NOMO-1 treated with DMSO at 0.1 percent for 48 hours (cell line): ENCODE measurements around the gene EXT2.

Experiments used
- DNase-seq: peaks from one replicate; lab custom pipeline; 2025; ENCODE audit not compliant: unreplicated experiment; lab: John Stamatoyannopoulos, UW

Gene EXT2

GRCh38 chr11:44162004-44162403 lies 66.5 kb downstream of the EXT2 start:
- DNase-seq = no peak

DNA sequence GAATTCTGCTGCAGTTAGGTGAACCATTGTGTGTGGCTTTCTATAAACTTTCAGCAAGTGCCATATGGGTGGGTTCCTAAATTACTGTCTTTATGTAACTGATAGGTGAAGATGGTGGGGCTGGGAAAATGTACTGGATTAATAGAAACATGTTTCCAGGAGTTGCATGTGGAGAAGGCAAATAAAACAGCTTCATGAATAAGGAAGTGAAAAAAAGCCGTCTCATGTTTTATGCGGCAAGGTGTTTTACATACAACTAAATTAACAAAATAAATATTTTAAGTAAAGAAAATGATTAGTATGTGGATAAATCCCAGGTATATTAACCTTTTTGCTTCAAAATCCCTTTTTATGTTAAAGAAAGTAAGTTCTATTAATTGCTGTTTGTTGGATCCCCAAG lies 67.2 kb downstream of the EXT2 start:
- DNase-seq = no peak

DNA sequence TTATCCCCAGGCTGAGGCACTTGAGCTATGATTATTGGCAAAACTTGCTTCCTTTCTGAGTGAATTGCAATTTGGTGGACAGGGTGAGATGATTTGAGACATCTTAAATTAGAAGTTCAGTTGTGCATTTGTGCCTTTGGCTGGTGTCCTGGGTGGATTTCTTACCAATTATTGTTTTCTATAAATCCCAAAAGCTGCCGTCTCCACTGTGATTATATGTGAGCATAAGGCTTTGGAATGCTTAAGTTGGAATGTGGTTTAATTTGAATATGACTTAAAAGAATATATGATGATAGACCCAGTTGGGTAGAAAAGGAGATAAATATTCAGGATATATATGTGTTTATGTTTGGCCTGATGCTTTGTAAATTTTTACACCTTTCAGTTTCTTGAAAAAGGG lies 70.0 kb downstream of the EXT2 start:
- no peak for DNase-seq

DNA sequence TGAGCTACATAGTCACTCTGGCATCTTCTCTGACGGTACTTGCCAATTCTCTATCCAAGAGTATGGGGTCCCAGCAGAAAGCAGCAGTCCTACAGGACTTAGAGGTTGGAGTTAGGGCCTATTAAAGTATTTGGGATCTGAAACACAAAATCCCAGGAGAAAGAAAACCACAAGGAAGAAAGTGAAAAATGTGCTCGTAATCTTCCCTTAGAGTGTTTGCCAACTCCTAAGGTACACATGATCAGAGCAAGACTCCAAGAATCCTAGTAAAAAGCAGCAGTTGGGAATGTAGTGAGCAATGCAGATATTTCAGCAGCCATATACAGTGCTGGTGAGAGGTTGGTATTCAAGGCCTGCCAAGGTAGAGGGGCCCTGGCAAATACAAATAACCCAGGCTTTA lies 71.6 kb downstream of the EXT2 start:
- DNase-seq = no peak

GRCh38 chr11:44171518-44171917 lies 76.0 kb downstream of the EXT2 start:
- no peak for DNase-seq

DNA sequence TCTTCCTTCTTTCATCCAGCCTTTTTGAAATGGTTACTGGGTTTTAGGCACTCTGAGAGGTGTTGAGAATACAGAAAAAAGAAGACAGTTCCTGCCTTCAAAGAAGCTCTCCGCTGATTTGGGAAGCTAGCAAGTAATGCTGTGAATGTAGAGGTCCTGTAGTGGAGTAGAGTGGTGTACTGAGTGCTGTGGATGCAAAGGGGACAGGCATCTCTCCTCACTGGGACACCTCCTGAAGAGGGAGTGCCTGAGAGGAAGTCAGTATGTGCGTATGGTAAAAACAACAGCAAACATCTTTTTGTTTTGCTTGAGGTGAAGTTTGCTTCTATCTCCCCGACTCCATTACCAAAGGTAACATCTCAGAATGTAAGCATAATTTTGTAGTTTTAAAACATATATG lies 77.5 kb downstream of the EXT2 start:
- no peak for DNase-seq

DNA sequence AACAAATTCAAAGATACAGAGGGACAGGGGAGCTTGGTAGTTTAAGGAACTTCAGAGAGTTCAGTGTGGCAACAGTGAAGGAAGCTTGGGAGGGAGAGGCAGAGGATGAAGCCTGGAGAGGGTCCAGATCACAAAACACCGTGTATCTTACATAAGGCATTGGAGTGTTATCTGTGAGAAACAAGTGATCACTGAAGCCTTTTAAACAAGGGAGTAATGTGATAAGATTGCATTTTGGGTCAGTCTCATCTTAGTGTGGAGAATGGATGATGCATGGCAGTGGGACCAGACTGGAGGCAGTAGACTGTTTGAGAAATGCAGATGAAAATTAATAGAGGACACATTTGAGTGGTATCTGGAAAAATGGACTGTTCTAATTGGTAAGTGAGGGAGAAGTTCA lies 79.4 kb downstream of the EXT2 start:
- DNase-seq = no peak

GRCh38 chr11:44176546-44177213 lies 81.2 kb downstream of the EXT2 start:
- no peak for DNase-seq

DNA sequence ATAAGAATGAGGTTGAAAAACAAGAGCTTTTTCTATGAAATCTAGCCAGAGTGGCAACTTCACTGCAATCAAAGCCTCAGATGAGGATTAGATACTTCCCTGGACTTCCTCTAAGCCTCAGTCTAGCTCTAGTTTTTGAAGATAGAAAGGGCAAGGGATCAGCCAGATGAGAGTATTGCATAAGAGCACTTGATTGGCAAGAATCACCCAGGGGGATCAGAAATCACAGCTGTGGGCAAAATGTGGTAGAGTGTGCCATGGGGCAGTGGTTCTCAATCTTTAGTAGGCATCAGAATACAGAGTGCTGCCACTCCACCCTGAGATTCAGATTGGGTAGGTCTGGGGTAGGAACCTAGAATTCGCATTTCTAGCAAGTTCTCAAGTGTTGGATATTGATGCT lies 82.4 kb downstream of the EXT2 start:
- no peak for DNase-seq

DNA sequence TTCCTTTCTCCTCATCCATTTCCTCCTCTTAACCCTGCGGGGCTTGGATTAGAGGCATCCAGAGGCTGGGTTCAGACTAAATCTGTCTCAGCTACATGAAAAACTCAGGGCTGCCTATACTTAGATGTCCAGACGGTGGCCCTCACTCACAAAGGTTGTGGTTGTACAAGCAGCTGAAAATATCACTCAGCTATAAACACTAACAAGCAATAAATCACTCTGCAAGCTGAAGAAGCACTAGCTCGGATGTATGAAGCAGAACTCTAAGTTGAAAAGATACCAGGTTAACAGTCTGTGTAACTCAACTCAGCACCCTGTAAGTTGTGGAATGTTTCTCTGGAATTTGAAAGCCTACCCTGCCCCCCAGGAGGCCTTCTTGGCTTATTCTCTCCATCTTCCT lies 82.9 kb downstream of the EXT2 start:
- DNase-seq = no peak

GRCh38 chr11:44179173-44179572 lies 83.7 kb downstream of the EXT2 start:
- no peak for DNase-seq

- DNase-seq = no peak
Observed at GRCh38 chr11:44180107-44180506, 84.6 kb downstream of the EXT2 start.

GRCh38 chr11:44185522-44185921 lies 90.0 kb downstream of the EXT2 start:
- DNase-seq = no peak

GRCh38 chr11:44186321-44186930 lies 90.9 kb downstream of the EXT2 start:
- DNase-seq = no peak

DNA sequence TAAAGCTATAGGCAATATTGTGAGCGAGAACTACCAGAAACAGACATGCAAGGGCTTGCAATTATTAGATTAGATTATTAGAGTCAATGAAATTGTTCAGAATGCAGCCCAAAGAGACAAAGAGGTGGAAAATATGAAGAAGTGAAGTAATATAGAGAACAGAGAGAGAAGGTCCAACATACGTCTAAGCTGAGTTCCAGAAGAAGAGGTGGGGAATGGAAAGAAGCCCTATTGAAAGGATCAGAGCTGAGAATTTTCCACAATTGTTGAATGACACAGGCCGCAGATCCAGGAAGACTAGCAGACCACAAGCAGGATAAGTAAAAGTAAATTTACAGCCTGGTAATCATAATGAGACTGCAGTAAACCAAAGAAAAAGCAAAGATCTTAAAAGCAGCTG lies 93.2 kb downstream of the EXT2 start:
- no peak for DNase-seq

DNA sequence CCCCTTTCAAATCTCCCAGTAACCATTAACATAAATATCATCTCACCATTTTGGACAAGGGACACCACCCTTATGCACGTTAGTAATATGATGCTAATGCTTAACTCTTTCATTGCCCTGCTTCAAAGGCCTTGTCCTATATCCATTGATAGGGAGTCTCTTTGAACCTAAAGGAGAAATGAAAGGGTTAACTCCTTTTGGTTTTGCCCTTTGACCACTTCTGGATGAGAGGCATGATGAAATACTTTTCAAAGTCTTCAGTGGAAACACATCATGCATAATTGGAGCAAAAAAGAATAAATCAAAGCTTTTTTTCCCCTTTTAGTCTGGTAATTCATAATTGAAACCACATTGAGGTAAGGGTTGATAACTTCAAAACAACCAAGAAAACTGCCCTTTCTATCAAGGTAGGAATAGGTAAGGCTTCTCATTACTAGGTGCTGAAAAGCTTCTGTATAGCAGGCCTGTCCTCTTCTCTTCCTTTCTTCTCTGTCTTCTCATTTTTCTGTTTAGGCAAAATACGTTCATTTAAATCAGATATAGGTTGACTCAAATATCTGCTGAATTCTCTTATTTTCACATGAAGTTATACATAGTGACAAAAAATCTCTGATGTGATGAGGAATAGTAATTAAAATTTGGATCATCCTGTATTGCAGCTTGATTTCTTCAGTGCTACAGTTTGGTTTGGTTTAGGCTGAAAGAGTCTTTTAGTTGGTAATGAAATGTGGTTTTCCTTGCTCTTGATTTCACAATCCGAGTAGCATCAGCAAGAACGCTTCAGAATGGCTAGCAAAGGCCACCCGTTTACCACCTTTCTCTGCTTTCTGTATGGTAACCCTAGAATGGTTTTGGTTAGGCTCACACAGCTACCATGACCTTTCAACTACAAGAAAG lies 94.8 kb downstream of the EXT2 start:
- peak; percentile 17 for DNase-seq

DNA sequence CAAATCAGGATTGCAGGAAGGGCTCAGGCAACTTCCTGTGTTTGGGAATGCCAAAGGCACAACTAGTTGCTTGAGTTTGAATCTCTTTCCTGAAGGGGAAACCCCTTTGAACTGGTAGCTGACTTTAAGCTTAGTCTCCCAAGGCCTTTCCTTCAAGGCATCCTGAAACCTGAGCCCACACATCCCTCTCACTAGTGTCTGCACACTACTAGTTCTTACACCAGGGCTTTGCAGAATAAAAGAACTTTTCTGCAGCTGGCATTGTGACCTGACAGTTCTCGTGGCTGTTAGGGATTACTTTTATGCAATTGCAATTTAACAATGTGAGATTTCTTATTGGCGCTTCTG lies 95.4 kb downstream of the EXT2 start:
- DNase-seq = no peak

- DNase-seq = no peak
Observed at GRCh38 chr11:44191322-44192016, 96.0 kb downstream of the EXT2 start.

- DNase-seq = no peak
Observed at GRCh38 chr11:44192017-44192385, 96.5 kb downstream of the EXT2 start.

- no peak for DNase-seq
Observed at GRCh38 chr11:44192462-44193100, 97.1 kb downstream of the EXT2 start.

GRCh38 chr11:44193856-44194255 lies 98.4 kb downstream of the EXT2 start:
- DNase-seq = no peak
